Kidney (tissue), 14 donors: ENCODE results near the gene RNF121. TPM values are rescaled to one million over a fixed set of nuclear protein-coding genes. Genes with fewer than 3 reads are reported as not detected.

Experiments
- DNase-seq, 5 donors: peaks; one replicate each; pipeline ENCODE4 v3.0.0-alpha.2; 2013 to 2020
- FAIRE-seq: peaks from 2 replicates; lab custom pipeline; 2012; peaks lifted over from hg19 to GRCh38; lab: Jason Lieb, UNC
- H3K27ac ChIP-seq, 2 donors: one replicate each; pipeline ENCODE4 v1.7.0; 2013; ENCODE audit warnings: low read depth in 2 of 2, low read length in 2 of 2, inconsistent platforms in 1 of 2
- H3K27me3 ChIP-seq: one replicate; pipeline ENCODE4 v1.7.1; 2013; ENCODE audit warnings: low read length, inconsistent platforms; ENCODE audit not compliant: control insufficient read depth, insufficient read depth
- H3K36me3 ChIP-seq, 3 donors: one replicate each; pipeline versions ENCODE4 v1.7.0 to v1.7.1; 2013; ENCODE audit warnings: low read length in 3 of 3, control low read depth in 1 of 3, inconsistent platforms in 1 of 3; ENCODE audit not compliant: insufficient read depth in 3 of 3, control insufficient read depth in 2 of 3
- H3K4me1 ChIP-seq, 3 donors: one replicate each; pipeline versions ENCODE4 v1.7.0 to v1.7.1; 2013; ENCODE audit warnings: low read length in 3 of 3, inconsistent platforms in 1 of 3, low read depth in 1 of 3; ENCODE audit not compliant: control insufficient read depth in 2 of 3, insufficient read depth in 2 of 3
- H3K4me3 ChIP-seq, 3 donors: one replicate each; pipeline versions ENCODE4 v1.7.0 to v1.8.1; 2013; ENCODE audit warnings: low read length in 3 of 3, control low read depth in 1 of 3, inconsistent platforms in 1 of 3
- H3K9ac ChIP-seq, 3 donors: one replicate each; pipeline versions ENCODE4 v1.7.0 to v1.7.1; 2013; ENCODE audit warnings: low read length in 3 of 3, control low read depth in 1 of 3, inconsistent platforms in 1 of 3
- H3K9me3 ChIP-seq, 3 donors: one replicate each; pipeline versions ENCODE4 v1.7.0 to v1.7.1; 2013; ENCODE audit warnings: low read length in 3 of 3, control low read depth in 1 of 3, inconsistent platforms in 1 of 3; ENCODE audit not compliant: control insufficient read depth in 2 of 3, insufficient read depth in 1 of 3
- intact Hi-C: fragments of 100-400 bp; cut with DNase I; formaldehyde crosslinking; loops from one replicate; pipeline ENCODE4 v1.11.1; 2022
- polyA plus RNA-seq: library from polyadenylated mRNA; stranded (reverse); fragments of 350-450 nt; fragmentation: Illumina TruSeq; extraction: RNeasy Lipid Tissue Mini Kit (QIAGEN cat#74804); gene quantifications from one replicate; pipeline ENCODE4 v1.2.3, GENCODE V29; 2014; ENCODE audit warnings: low read depth, low replicate concordance; ENCODE audit not compliant: insufficient read depth
- total RNA-seq: library from RNA; stranded (reverse); fragmentation: NEBNext Ultra II Directional; extraction: Animal tissue kit (Norgen Biotek cat#: 25700); gene quantifications from one replicate; pipeline ENCODE4 v1.2.1, GENCODE V29; 2021
- TF ChIP-seq, protein P1 (sequence below): IDR thresholded peaks from 3 replicates; pipeline ENCODE4 v1.5.1; 2012; ENCODE audit warnings: mild to moderate bottlenecking, moderate library complexity, borderline replicate concordance; ENCODE audit not compliant: insufficient read depth; ENCODE audit errors: extremely low read depth
- donor health status: control.
- donor health status: control.
- donor health status: control.
- donor health status: control.
- donor health status: control.
- donor health status: DM: yes; HTN: yes; CAD: no.
- donor health status: Normal renal cell carcinoma (clear cell type).

Gene RNF121
- total and polyA plus RNA-seq, 2 donors from 2014 or later = 37.1 to 59.4 TPM

DNA sequence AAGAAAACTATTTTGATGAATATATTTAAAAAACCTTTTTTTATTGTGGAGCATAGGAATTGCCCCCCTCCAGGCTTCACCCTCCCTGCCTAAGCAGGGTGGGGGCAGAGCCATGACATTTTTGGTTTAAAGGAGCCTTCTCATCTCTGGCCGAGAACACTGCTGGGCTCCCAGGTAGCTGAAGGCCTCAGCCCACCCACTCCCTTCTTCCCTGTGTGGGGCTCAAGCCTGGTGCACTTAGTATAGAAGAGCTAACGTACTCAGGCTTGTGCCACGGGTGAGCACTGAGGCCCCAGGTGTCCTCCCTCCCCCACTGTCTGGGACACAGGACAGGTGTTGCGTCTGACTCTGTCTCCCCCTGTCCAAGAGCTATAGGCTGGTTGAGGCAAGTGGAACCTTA is 67.7 kb downstream of the RNF121 start:
- H3K36me3 ChIP-seq = peaks cover 0 to 4% (median 0%) of the 10 kb centered on the region in 3 donors
- H3K9me3 ChIP-seq = no peaks in the 10 kb centered on the region
- no peak overlapping the region for H3K4me3 ChIP-seq
- H3K27ac ChIP-seq = no peak overlapping the region
- no peaks in the 10 kb centered on the region for H3K27me3 ChIP-seq
- intact Hi-C loops = no loop called here
- peaks cover 0 to 15% (median 12%) of the 10 kb centered on the region in 3 donors for H3K4me1 ChIP-seq
- TF ChIP-seq, protein P1, sequence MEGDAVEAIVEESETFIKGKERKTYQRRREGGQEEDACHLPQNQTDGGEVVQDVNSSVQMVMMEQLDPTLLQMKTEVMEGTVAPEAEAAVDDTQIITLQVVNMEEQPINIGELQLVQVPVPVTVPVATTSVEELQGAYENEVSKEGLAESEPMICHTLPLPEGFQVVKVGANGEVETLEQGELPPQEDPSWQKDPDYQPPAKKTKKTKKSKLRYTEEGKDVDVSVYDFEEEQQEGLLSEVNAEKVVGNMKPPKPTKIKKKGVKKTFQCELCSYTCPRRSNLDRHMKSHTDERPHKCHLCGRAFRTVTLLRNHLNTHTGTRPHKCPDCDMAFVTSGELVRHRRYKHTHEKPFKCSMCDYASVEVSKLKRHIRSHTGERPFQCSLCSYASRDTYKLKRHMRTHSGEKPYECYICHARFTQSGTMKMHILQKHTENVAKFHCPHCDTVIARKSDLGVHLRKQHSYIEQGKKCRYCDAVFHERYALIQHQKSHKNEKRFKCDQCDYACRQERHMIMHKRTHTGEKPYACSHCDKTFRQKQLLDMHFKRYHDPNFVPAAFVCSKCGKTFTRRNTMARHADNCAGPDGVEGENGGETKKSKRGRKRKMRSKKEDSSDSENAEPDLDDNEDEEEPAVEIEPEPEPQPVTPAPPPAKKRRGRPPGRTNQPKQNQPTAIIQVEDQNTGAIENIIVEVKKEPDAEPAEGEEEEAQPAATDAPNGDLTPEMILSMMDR = no peak
- FAIRE-seq (no peak), DNase-seq (no peak)
- no peak overlapping the region for H3K9ac ChIP-seq

GRCh38 chr11:71996946-71997345 is 68.1 kb downstream of the RNF121 start:
- FAIRE-seq (no peak), DNase-seq (no peak)
- H3K4me3 ChIP-seq = no peak overlapping the region
- no peaks in the 10 kb centered on the region for H3K9me3 ChIP-seq
- no peaks in the 10 kb centered on the region for H3K27me3 ChIP-seq
- TF ChIP-seq, protein P1 = no peak
- no peak overlapping the region for H3K9ac ChIP-seq
- H3K36me3 ChIP-seq = peaks cover 0 to 4% (median 0%) of the 10 kb centered on the region in 3 donors
- no peak overlapping the region for H3K27ac ChIP-seq
- H3K4me1 ChIP-seq = peaks cover 0 to 15% (median 12%) of the 10 kb centered on the region in 3 donors
- intact Hi-C loops = no loop called here

GRCh38 chr11:71997594-71997993 is 68.7 kb downstream of the RNF121 start:
- Histone ChIP-seq H3K9ac (no peak overlapping the region), H3K36me3 (peaks cover 0 to 6% (median 0%) of the 10 kb centered on the region in 3 donors), H3K9me3 (no peaks in the 10 kb centered on the region), H3K27ac (no peak overlapping the region), H3K4me3 (no peak overlapping the region), H3K4me1 (peaks cover 0 to 15% (median 12%) of the 10 kb centered on the region in 3 donors), H3K27me3 (no peaks in the 10 kb centered on the region)
- TF ChIP-seq, protein P1 = no peak
- DNase-seq (no peak), FAIRE-seq (no peak)
- intact Hi-C loops = no loop called here

DNA sequence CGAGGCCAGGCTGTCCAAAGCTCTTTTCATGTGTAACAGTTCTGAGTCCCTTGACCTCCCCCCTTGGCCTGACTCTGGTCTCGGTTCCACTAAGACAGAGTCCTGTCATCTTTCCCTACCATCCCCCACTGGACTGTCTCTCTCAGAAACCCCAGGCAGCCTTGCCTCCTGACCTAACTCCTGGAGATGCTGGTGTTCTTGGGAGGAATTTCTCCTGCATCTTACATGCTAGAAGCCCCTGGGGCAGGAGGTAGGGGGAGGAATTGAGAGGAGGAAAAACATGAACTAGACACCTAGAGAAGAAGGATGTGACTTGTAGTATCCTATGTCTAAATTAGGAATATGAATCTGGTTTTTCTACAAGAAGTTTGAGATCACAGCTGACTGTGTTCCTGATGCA is 69.2 kb downstream of the RNF121 start:
- Histone ChIP-seq H3K4me1 (peaks cover 0 to 15% (median 12%) of the 10 kb centered on the region in 3 donors), H3K27me3 (no peaks in the 10 kb centered on the region), H3K9ac (no peak overlapping the region), H3K36me3 (peaks cover 0 to 10% (median 3%) of the 10 kb centered on the region in 3 donors), H3K4me3 (no peak overlapping the region), H3K9me3 (no peaks in the 10 kb centered on the region), H3K27ac (no peak overlapping the region)
- DNase-seq = no peak
- TF ChIP-seq, protein P1 = no peak
- intact Hi-C loops = no loop called here
- no peak for FAIRE-seq
